Upper lobe of right lung (tissue), 1 donor: Measurements from ENCODE around the gene KIFC3. TPM values are rescaled to one million over a fixed set of nuclear protein-coding genes. Genes with fewer than 3 reads are reported as not detected.
"Not testable (repeated sequence)": the region's sequence is repeated elsewhere in the genome, so short reads cannot be mapped to it uniquely, and the experiment has no call there.

Experiments used
- ATAC-seq: fragments of 200-7000 bp; cut with Tn5 transposase; one replicate; pipeline ENCODE4 v1.9.1; 2020; ENCODE audit warnings: mild to moderate bottlenecking, moderate library complexity
- DNase-seq: peaks from one replicate; pipeline ENCODE4 v3.0.0-alpha.2; 2020
- H3K27ac ChIP-seq: fragments of 200-600 bp; one replicate; pipeline ENCODE4 v1.8.0; 2022
- H3K27me3 ChIP-seq: fragments of 200-600 bp; one replicate; pipeline ENCODE4 v1.8.0; 2022; ENCODE audit warnings: mild to moderate bottlenecking
- H3K36me3 ChIP-seq: fragments of 200-600 bp; one replicate; pipeline ENCODE4 v1.8.0; 2022
- H3K4me1 ChIP-seq: fragments of 200-600 bp; one replicate; pipeline ENCODE4 v1.8.0; 2022
- H3K4me3 ChIP-seq: fragments of 200-600 bp; one replicate; pipeline ENCODE4 v1.8.0; 2022; ENCODE audit warnings: mild to moderate bottlenecking
- H3K9me3 ChIP-seq: fragments of 200-600 bp; one replicate; pipeline ENCODE4 v1.8.0; 2022
- CTCF ChIP-seq: fragments of 200-600 bp; IDR thresholded peaks from one replicate; pipeline ENCODE4 v1.8.0; 2022; ENCODE audit warnings: antibody characterized with exemption
- intact Hi-C: fragments of 100-400 bp; cut with DNase I; formaldehyde crosslinking; loops from one replicate; pipeline ENCODE4 v1.11.0; 2022
- total RNA-seq: library from RNA; stranded (reverse); fragmentation: NEBNext Ultra II Directional; extraction: Animal tissue kit (Norgen Biotek cat#: 25700); gene quantifications from one replicate; pipeline ENCODE4 v1.2.1, GENCODE V29; 2021
- donor health status: DM: no; HTN: yes; CAD: no; lungs with severe emphysema.

KIFC3 gene
- total RNA-seq, 1 donor from 2014 or later: 99.1 TPM

GRCh38 chr16:57781349-57781740 is 20.9 kb downstream of the KIFC3 start:
- intact Hi-C loops: no loop called here
- ATAC-seq (no peak), DNase-seq (no peak)
- Histone ChIP-seq H3K4me1 (peaks cover 8% of the 10 kb centered on the region), H3K9me3 (no peaks in the 10 kb centered on the region), H3K4me3 (no peak overlapping the region), H3K27me3 (no peaks in the 10 kb centered on the region), H3K27ac (no peak overlapping the region), H3K36me3 (peaks cover 33% of the 10 kb centered on the region)
- TF ChIP-seq CTCF: no peak

- H3K4me1 ChIP-seq, H3K9me3 ChIP-seq, H3K27me3 ChIP-seq, H3K27ac ChIP-seq, H3K4me3 ChIP-seq, ATAC-seq, intact Hi-C loops, DNase-seq: not testable (repeated sequence)
- peaks cover 26% of the 10 kb centered on the region for H3K36me3 ChIP-seq
Measured at GRCh38 chr16:57779836-57780235, 22.5 kb downstream of the KIFC3 start.

GRCh38 chr16:57778658-57779057 is 23.6 kb downstream of the KIFC3 start:
- no peak for DNase-seq
- intact Hi-C loops: no loop called here
- H3K36me3 ChIP-seq: peaks cover 18% of the 10 kb centered on the region

GRCh38 chr16:57775661-57776469 is 26.4 kb downstream of the KIFC3 start:
- DNase-seq (no peak), ATAC-seq (peak; percentile 18)
- no peaks in the 10 kb centered on the region for H3K27me3 ChIP-seq
- peaks cover 28% of the 10 kb centered on the region for H3K36me3 ChIP-seq
- H3K27ac ChIP-seq: no peak overlapping the region
- no peaks in the 10 kb centered on the region for H3K9me3 ChIP-seq
- no peak overlapping the region for H3K4me3 ChIP-seq
- no peak for TF ChIP-seq CTCF
- no peaks in the 10 kb centered on the region for H3K4me1 ChIP-seq
- intact Hi-C loops: no loop called here

More at GRCh38 chr16:57778658-57779057, 23.6 kb downstream of the KIFC3 start:
- Histone ChIP-seq H3K4me3 (no peak overlapping the region), H3K27ac (no peak overlapping the region), H3K9me3 (no peaks in the 10 kb centered on the region), H3K27me3 (no peaks in the 10 kb centered on the region), H3K4me1 (peaks cover 4% of the 10 kb centered on the region)
- no peak for TF ChIP-seq CTCF
- no peak for ATAC-seq

GRCh38 chr16:57774705-57775285 is 27.5 kb downstream of the KIFC3 start:
- ATAC-seq: no peak
- intact Hi-C loops: no loop called here

More at GRCh38 chr16:57774705-57775285, 27.5 kb downstream of the KIFC3 start:
- H3K9me3 ChIP-seq: no peaks in the 10 kb centered on the region
- TF ChIP-seq CTCF: no peak
- no peaks in the 10 kb centered on the region for H3K4me1 ChIP-seq
- no peak for DNase-seq
- H3K27me3 ChIP-seq: no peaks in the 10 kb centered on the region
- no peak overlapping the region for H3K27ac ChIP-seq
- H3K4me3 ChIP-seq: no peak overlapping the region
- peaks cover 37% of the 10 kb centered on the region for H3K36me3 ChIP-seq
